GM10248 (cell line): ENCODE data around the gene CGB5.
"Not testable (repeated sequence)": the region's sequence is repeated elsewhere in the genome, so short reads cannot be mapped to it uniquely, and the experiment has no call there.

Experiments used
- CTCF ChIA-PET: fragments of 300-600 bp; sonication (Branson Sonifier 250); formaldehyde crosslinking; extraction: SDS; loops from one replicate; lab custom pipeline; 2021; ENCODE audit warnings: antibody characterized with exemption; lab: Yijun Ruan, JAX
- POLR2A ChIA-PET: fragments of 350-650 bp; sonication (Branson Sonifier 250); formaldehyde crosslinking; extraction: SDS; loops from one replicate; lab custom pipeline; 2020; ENCODE audit warnings: antibody characterized with exemption; lab: Yijun Ruan, JAX
- DNase-seq: peaks from one replicate; pipeline ENCODE4 v3.0.0; 2012; ENCODE audit errors: extremely low spot score
- TF ChIP-seq, protein P1 (sequence below): IDR thresholded peaks from 2 replicates; pipeline ENCODE4 v1.5.1; 2012; ENCODE audit warnings: mild to moderate bottlenecking, low read depth; ENCODE audit errors: extremely low read depth, missing control alignments, control extremely low read depth

Gene CGB5

DNA sequence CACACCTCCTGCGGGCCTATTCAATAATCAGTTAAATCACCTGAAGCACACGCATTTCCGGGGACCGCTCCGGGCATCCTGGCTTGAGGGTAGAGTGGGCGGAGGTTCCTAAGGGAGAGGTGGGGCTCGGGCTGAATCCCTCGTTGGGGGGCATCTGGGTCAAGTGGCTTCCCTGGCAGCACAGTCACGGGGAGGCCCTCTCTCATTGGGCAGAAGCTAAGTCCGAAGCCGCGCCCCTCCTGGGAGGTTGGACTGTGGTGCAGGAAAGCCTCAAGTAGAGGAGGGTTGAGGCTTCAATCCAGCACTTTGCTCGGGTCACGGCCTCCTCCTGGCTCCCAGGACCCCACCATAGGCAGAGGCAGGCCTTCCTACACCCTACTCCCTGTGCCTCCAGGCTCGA is at the start of gene CGB5:
CGB5 (plus strand) TSS at position 301 of the 400 bp plus-strand sequence. CDS start 362 bp downstream, outside the sequence.
- CTCF ChIA-PET, DNase-seq: not testable (repeated sequence)
- POLR2A ChIA-PET = interaction anchor here (0.6 kb wide), 1 partner anchor 669 kb away, joined by 4 read pairs; no protein-coding TSS in a partner anchor

DNA sequence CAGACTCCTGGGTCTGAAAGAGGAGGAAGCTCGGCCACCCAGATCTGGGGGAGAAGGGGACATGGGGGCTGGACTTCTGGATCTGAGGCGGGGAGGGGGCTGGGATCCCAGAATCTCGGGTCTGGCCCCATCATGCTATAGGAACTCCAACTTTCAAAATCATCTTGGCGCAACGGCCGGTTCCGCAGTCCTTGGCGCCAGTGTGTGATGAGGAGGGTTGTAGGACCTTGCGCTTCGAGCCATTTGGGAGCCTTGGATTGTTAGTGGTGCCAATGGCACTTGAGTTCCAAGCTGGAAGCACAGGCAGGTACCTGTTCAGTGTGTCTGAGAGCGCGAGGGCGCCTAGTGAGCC is 49.6 kb upstream of the CGB5 start:
- DNase-seq = no peak
- TF ChIP-seq, protein P1, sequence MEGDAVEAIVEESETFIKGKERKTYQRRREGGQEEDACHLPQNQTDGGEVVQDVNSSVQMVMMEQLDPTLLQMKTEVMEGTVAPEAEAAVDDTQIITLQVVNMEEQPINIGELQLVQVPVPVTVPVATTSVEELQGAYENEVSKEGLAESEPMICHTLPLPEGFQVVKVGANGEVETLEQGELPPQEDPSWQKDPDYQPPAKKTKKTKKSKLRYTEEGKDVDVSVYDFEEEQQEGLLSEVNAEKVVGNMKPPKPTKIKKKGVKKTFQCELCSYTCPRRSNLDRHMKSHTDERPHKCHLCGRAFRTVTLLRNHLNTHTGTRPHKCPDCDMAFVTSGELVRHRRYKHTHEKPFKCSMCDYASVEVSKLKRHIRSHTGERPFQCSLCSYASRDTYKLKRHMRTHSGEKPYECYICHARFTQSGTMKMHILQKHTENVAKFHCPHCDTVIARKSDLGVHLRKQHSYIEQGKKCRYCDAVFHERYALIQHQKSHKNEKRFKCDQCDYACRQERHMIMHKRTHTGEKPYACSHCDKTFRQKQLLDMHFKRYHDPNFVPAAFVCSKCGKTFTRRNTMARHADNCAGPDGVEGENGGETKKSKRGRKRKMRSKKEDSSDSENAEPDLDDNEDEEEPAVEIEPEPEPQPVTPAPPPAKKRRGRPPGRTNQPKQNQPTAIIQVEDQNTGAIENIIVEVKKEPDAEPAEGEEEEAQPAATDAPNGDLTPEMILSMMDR = no peak
- CTCF ChIA-PET = interaction anchor here (0.7 to 4.5 kb wide), 28 partner anchors 9 to 449 kb away, joined by 3 to 129 read pairs (median 6); partner anchors contain the start of genes DHDH, FTL, LIN7B and NUCB1
- POLR2A ChIA-PET = interaction anchor here (0.6 to 2.3 kb wide), 11 partner anchors 10 to 375 kb away, joined by 3 to 29 read pairs (median 7); partner anchors contain the start of genes FTL, PPP1R15A, RPL18 and SPHK2

DNA sequence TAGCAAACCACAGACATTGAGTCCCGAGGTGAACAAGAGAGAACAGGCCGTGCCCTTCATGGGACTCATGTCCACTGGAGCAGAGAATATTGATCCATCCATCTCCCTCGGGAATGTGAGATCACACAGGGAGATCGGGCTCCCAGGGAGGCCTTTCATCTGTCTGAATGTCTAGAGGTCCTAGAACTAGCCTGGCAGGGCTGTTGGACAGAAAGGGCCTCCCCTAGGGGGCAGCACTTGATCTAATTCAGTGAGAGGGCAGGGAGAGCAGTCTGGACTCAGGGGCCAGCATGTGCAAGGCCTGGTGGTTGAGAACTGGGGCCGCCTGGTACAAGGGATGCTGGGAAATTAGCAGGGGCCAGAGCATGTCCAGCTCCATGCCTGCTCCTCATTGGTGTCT is 45.7 kb upstream of the CGB5 start:
- TF ChIP-seq, protein P1 = peak; percentile 41
- ChIA-PET CTCF (interaction anchor here (0.8 to 4.7 kb wide), 12 partner anchors 9 to 411 kb away, joined by 3 to 45 read pairs (median 4); a partner anchor contains a TSS), POLR2A (no interaction called here)
- DNase-seq = peak; percentile 54

DNA sequence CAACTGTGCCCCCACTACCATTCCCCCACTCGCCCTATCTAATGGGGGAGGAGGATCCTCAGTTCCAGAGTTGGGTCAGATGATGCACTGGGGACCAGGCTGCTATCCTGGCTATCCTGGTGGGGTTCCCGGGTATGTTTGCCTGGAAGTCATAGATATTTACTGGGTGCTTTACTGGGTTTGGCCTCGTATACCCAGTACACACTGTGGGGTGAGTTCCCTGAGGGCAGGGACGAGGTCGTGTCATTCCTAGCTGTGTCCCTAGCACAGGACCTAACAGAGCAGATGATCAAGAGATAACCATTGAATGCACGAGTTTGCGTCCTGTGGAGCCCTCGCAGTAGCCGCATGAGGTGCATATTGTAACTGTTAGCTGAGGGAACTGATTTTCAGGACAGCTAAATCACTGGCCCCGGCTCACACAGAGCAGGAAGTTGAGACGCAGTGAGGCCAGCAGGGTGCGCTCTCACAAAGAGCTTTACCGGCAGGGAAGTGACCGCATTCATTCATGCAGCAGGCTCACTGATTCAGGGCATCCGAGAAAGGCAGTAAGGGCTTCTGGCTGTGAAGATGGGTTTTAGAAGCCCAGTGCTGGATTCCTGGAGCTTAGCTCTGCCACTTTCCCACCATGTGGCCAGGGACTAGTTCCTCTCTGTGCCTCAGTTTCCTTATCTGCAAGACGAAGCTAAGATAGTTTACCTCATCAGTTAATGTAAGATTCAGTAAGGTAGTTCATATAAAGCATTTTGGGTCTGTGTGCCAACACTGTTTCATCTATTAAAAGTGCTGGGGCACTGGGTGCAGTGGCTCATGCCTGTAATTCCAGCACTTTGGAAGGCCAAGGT is 43.9 kb upstream of the CGB5 start:
- CTCF ChIA-PET = interaction anchor here (0.6 to 4.7 kb wide), 35 partner anchors 9 to 226 kb away, joined by 3 to 45 read pairs (median 4); partner anchors contain the start of genes BAX, CGB2, HRC and LHB

DNA sequence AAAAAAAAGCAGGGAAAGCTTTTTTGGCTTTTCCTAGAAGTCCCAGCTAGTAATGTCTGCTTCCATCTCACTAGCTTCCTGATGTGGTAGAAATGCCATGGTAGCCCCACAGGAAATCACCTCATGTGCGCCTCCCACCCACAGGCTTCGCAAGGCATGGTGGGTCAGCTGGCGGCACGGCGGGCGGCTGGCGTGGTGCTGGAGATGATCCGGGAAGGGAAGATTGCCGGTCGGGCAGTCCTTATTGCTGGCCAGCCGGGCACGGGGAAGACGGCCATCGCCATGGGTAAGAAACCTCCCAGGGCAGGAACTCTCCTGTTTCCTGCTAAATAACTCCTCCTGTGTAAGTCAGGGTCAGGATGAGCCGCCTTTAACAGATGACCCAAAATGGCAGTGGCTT is 39.5 kb upstream of the CGB5 start:
- CTCF ChIA-PET = interaction anchor here (1.1 to 4.8 kb wide), 3 partner anchors 11 to 221 kb away, joined by 3 to 22 read pairs (median 6); partner anchors contain the start of genes GYS1 and RUVBL2
- TF ChIP-seq, protein P1 = no peak
- no peak for DNase-seq
- POLR2A ChIA-PET = interaction anchor here (0.6 to 1.1 kb wide), 3 partner anchors 8 to 10 kb away, joined by 3 to 13 read pairs (median 3); partner anchors contain the start of gene RUVBL2

More for the DNA sequence above, 43.9 kb upstream of the CGB5 start:
- POLR2A ChIA-PET = interaction anchor here (0.5 to 1.1 kb wide), 3 partner anchors 20 to 127 kb away, joined by 3 to 4 read pairs (median 3); partner anchors contain the start of gene PPP1R15A
- DNase-seq = peak; percentile 54
- TF ChIP-seq, protein P1 = peak; percentile 81

DNA sequence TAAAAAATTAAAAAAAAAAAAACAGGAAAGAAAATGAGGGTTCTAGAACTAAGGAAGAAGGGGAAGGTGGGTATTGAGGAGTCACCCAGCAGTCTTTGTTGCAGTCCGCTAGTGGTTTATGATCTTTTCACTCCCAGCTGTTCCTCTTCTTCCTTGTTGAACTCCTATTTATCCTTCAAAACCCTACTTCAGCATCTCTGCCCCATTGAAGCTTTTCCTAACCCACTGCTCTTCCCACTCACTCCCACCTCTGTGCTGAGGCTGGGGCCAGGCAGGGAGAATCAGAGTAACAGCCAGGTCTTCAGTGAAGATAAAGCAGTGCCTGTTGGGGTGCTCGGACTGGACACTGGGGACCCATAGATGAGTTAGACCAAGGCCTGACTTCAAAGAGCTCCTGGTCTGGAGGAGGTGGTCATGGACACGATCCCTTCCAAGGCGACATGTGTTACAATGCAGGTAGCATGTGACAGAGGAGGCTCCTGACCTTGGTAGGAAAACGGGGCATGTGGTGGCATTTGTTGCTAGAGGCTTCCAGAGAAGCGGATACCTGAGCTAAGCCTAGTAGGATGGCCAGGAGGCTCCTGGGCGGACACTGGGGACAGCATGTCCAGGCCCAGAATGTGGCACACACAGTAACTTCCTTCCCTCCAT is 38.6 kb upstream of the CGB5 start:
- TF ChIP-seq, protein P1 = no peak
- POLR2A ChIA-PET = interaction anchor here (1.1 kb wide), 1 partner anchor 11 kb away, joined by 13 read pairs; the partner anchor contains the start of gene RUVBL2
- CTCF ChIA-PET = interaction anchor here (4.8 kb wide), 1 partner anchor 12 kb away, joined by 22 read pairs; the partner anchor contains the start of genes GYS1 and RUVBL2
- no peak for DNase-seq
